Fibroblast of lung (primary cell): Measurements from ENCODE around the gene IMP3. TPM values are rescaled to one million over a fixed set of nuclear protein-coding genes. Genes with fewer than 3 reads are reported as not detected.

Experiments used
- DNase-seq, 2 donors: peaks; one replicate each; pipeline versions ENCODE4 v3.0.0 to v3.0.0-alpha.2; 2010; ENCODE audit warnings: low read depth in 2 of 2
- H2AFZ ChIP-seq: 2 replicates; pipeline ENCODE4 v1.5.1; 2012; ENCODE audit warnings: low read length, control low read depth, inconsistent platforms
- H3K27ac ChIP-seq: 2 replicates; pipeline ENCODE4 v1.5.1; 2011; ENCODE audit warnings: low read length, control low read depth; ENCODE audit not compliant: insufficient read depth
- H3K27me3 ChIP-seq: 2 replicates; pipeline ENCODE4 v1.5.1; 2011; ENCODE audit warnings: mild to moderate bottlenecking, low read length; ENCODE audit not compliant: control insufficient read depth, insufficient read depth
- H3K36me3 ChIP-seq: 2 replicates; pipeline ENCODE4 v1.5.1; 2011; ENCODE audit warnings: low read length; ENCODE audit not compliant: control insufficient read depth, insufficient read depth
- H3K4me1 ChIP-seq: 2 replicates; pipeline ENCODE4 v1.5.1; 2011; ENCODE audit warnings: low read length; ENCODE audit not compliant: control insufficient read depth, insufficient read depth; ENCODE audit errors: extremely low read depth
- H3K4me2 ChIP-seq: 2 replicates; pipeline ENCODE4 v1.5.1; 2011; ENCODE audit warnings: low read length, control low read depth; ENCODE audit not compliant: insufficient read depth; ENCODE audit errors: extremely low read depth
- H3K4me3 ChIP-seq, 4 experiments: fragments of 200-600 bp in 1 of 4; sonication (generic) in 1 of 4; replicated peaks in 1 of 4; 2 replicates each; pipeline ENCODE4 v1.5.1; 2011 to 2016; ENCODE audit warnings: low read length in 4 of 4, low read depth in 3 of 4, mild to moderate bottlenecking in 3 of 4, control low read depth in 2 of 4, inconsistent platforms in 1 of 4, mixed read lengths in 1 of 4; ENCODE audit not compliant: insufficient read depth in 1 of 4; ENCODE audit errors: control extremely low read depth in 1 of 4
- H3K79me2 ChIP-seq: 2 replicates; pipeline ENCODE4 v1.5.1; 2012; ENCODE audit warnings: mild to moderate bottlenecking, low read length, inconsistent platforms; ENCODE audit not compliant: control insufficient read depth, insufficient read depth
- H3K9ac ChIP-seq: 2 replicates; pipeline ENCODE4 v1.5.1; 2011; ENCODE audit warnings: mild to moderate bottlenecking, low read length, control low read depth; ENCODE audit not compliant: insufficient read depth
- H3K9me3 ChIP-seq: 2 replicates; pipeline ENCODE4 v1.5.1; 2012; ENCODE audit warnings: low read depth, low read length; ENCODE audit not compliant: control insufficient read depth, insufficient read depth
- H4K20me1 ChIP-seq: 2 replicates; pipeline ENCODE4 v1.5.1; 2011; ENCODE audit warnings: low read length; ENCODE audit not compliant: control insufficient read depth, insufficient read depth; ENCODE audit errors: extremely low read depth
- CTCF ChIP-seq, 2 donors: IDR thresholded peaks in 1 of 2; conservative IDR thresholded peaks in 1 of 2; 1 replicate in 1 of 2; 2 replicates in 1 of 2; pipeline ENCODE4 v1.5.1; 2011 to 2012; ENCODE audit warnings: low read length in 2 of 2, control low read depth in 1 of 2, inconsistent platforms in 1 of 2, low read depth in 1 of 2, mild to moderate bottlenecking in 1 of 2
- EZH2 ChIP-seq: IDR thresholded peaks from 2 replicates; pipeline ENCODE4 v1.5.1; 2012; ENCODE audit warnings: low read length, control low read depth, mild to moderate bottlenecking; ENCODE audit errors: missing control alignments
- polyA plus RNA-seq, 2 donors: library from polyadenylated mRNA; depleted of rRNA in 1 of 2; stranded (reverse) in 1 of 2; unstranded in 1 of 2; fragments of >200 nt; gene quantifications; 2 replicates each; pipeline ENCODE4 v1.2.1, GENCODE V29; 2011 to 2012; ENCODE audit warnings: missing spikeins in 1 of 2
- total RNA-seq: library from RNA; depleted of rRNA; stranded (reverse); fragments of >200 nt; gene quantifications from 2 replicates; pipeline ENCODE4 v1.2.1, GENCODE V29; 2014

The IMP3 gene
- total and polyA plus RNA-seq, 2 donors (not counting 1 experiment from before 2014, with no cell fraction given), result 34.0 to 45.1 TPM

- peak; percentile 75 to 78 for DNase-seq
- Histone ChIP-seq H2AFZ (no peak overlapping the region), H3K4me1 (peaks cover 10% of the 10 kb centered on the region), H3K36me3 (peaks cover 9% of the 10 kb centered on the region), H3K27me3 (no peaks in the 10 kb centered on the region), H3K4me3 (peak overlapping the region in 3 of 4 experiments; percentile 1 to 57 (median 55)), H3K27ac (peak overlapping the region; percentile 69), H3K9me3 (no peaks in the 10 kb centered on the region), H3K79me2 (peaks cover 2% of the 10 kb centered on the region), H4K20me1 (no peaks in the 10 kb centered on the region), H3K4me2 (peak overlapping the region; percentile 79), H3K9ac (peak overlapping the region; percentile 28)
- no peak for TF ChIP-seq EZH2
- no peak for TF ChIP-seq CTCF (conservative IDR thresholded peaks at IDR 0.05 in 1 of 2, IDR thresholded peaks at IDR 0.05 in 1 of 2; ENCODE audit: low read depth in 1 of 2, low read length in 2 of 2)
These were observed 19.8 kb downstream of the IMP3 start for GRCh38 chr15:75620058-75620820.

GRCh38 chr15:75616766-75617165 lies 23.3 kb downstream of the IMP3 start:
- Histone ChIP-seq H3K27me3 (no peaks in the 10 kb centered on the region), H2AFZ (no peak overlapping the region), H3K27ac (no peak overlapping the region), H3K9me3 (no peaks in the 10 kb centered on the region), H4K20me1 (no peaks in the 10 kb centered on the region), H3K4me2 (no peak overlapping the region), H3K9ac (no peak overlapping the region), H3K36me3 (peaks cover 9% of the 10 kb centered on the region), H3K79me2 (no peaks in the 10 kb centered on the region), H3K4me1 (peaks cover 10% of the 10 kb centered on the region), H3K4me3 (no peak overlapping the region)
- no peak for DNase-seq
- TF ChIP-seq CTCF (conservative IDR thresholded peaks at IDR 0.05 in 1 of 2, IDR thresholded peaks at IDR 0.05 in 1 of 2; ENCODE audit: low read depth in 1 of 2, low read length in 2 of 2) (no peak), EZH2 (no peak)

GRCh38 chr15:75606711-75607699 lies 33.0 kb downstream of the IMP3 start:
- Histone ChIP-seq H3K4me3 (no peak overlapping the region), H3K79me2 (no peaks in the 10 kb centered on the region), H3K4me1 (no peaks in the 10 kb centered on the region), H4K20me1 (no peaks in the 10 kb centered on the region), H3K27me3 (no peaks in the 10 kb centered on the region), H3K27ac (no peak overlapping the region), H3K9ac (no peak overlapping the region), H3K4me2 (no peak overlapping the region), H3K9me3 (no peaks in the 10 kb centered on the region), H3K36me3 (peaks cover 7% of the 10 kb centered on the region), H2AFZ (no peak overlapping the region)
- peak in 1 of 2 donors; percentile 75 for DNase-seq
- TF ChIP-seq EZH2 (no peak), CTCF (conservative IDR thresholded peaks at IDR 0.05 in 1 of 2, IDR thresholded peaks at IDR 0.05 in 1 of 2; ENCODE audit: low read depth in 1 of 2, low read length in 2 of 2) (no peak)
